ENCODE measurements around the gene OXTR. TPM values are rescaled to one million over a fixed set of nuclear protein-coding genes. Genes with fewer than 3 reads are reported as not detected.

The OXTR gene
- total RNA-seq = 0.15 and 1.2 TPM in 2 replicates

GRCh38 chr3:8769088-8769822 is at the start of gene OXTR:
Gene OXTR, minus strand, starts transcription at chr3:8769613. Its CDS starts 1,426 bp downstream, at chr3:8768187.

GRCh38 chr3:8733332-8734094 is 35.9 kb downstream of the OXTR start, which contains the start of gene CAV3:
Gene CAV3, plus strand, starts transcription at chr3:8733802. Its CDS starts 75 bp downstream, at chr3:8733877.

Other genes with a start within 250 kb of the OXTR start
- gene SSUH2, start 124.8 kb downstream of the OXTR start, total RNA-seq = 0.17 TPM in 1 of 2 replicates, not detected in the other
- gene CAV3, start 35.8 kb downstream of the OXTR start, total RNA-seq = not detected in 2 replicates
- gene RAD18, start 193.9 kb upstream of the OXTR start, total RNA-seq = 6.5 and 13.2 TPM in 2 replicates

Data from smooth muscle cell of trachea (primary cell).